Mesenteric fat pad (tissue), 1 donor: ENCODE data around the gene FLT1. TPM values are rescaled to one million over a fixed set of nuclear protein-coding genes. Genes with fewer than 3 reads are reported as not detected.

ENCODE experiments used
- DNase-seq: peaks from one replicate; pipeline ENCODE4 v3.0.0-alpha.2; 2020; ENCODE audit warnings: low spot score
- total RNA-seq: library from RNA; stranded (reverse); fragmentation: NEBNext Ultra II Directional; extraction: Animal tissue kit (Norgen Biotek cat#: 25700); gene quantifications from one replicate; pipeline ENCODE4 v1.2.1, GENCODE V29; 2021
- donor health status: DM: yes; HTN: yes; CAD: no.

FLT1 gene
- total RNA-seq, 1 donor from 2014 or later: 65.9 TPM

DNA sequence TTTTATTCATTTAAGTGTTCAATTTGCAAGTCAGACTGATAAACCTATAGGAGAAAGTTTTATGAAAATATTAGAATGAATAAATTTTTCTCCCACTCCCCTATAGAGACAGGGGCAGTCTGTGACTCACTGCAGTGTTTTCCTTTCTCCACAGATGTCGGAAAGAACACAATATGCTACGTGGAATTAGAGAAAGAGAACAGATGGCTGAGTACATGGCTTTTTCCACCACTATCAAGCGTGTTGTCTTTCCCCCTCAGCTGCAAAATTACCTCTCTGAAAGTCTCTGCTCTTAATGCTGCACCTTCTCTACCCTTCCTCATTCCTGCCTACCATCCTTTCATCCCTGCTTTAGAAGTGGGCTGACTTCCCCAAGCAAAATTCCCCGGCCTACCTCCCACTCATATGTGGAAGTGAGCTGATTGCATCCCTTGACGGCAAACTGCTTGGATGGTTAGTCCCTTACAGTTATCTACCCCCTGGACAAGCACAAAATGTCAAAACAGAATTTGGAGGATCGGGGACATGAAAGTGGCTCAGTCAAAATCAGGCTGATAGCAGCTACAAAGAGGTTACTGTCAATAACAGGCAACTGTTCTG is 30.0 kb downstream of the FLT1 start:
- DNase-seq: no peak

DNA sequence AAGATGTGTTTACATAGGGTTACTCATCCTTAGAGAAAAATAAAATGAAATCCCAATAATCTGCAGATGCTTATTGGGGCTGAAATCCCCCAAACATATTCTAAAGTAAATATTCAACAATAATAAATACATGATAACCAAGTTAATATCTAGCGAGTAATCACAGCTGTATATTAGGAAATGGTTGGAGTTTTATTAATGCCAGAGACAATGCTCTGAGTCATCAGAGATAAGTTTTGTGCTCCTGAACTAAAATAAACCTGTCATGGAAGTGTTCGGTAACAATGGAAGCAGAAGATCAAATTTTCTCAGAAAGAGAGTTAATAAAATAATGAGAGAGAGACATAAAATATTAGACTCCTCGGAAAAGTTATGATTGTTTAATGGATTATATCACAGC is 31.4 kb downstream of the FLT1 start:
- DNase-seq: no peak

DNA sequence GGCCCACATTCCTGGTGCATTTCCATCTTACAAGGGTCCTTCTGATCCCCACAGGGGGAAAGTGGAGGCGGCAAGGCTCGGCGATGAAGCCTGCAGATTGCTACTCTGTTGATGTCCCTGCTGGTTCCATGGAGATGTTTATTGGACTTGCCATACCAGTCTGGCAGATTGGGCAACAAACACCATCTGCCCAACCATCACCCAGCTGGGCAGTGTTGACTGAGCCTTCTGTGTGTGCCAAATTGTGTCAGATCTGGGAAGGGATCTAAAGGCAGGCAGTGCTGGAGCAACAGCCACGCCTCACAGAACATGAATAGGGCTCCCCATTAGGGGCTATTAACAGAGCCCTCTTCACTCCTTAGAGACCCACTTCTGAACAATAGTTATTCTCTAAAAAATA is 35.0 kb downstream of the FLT1 start:
- no peak for DNase-seq

DNA sequence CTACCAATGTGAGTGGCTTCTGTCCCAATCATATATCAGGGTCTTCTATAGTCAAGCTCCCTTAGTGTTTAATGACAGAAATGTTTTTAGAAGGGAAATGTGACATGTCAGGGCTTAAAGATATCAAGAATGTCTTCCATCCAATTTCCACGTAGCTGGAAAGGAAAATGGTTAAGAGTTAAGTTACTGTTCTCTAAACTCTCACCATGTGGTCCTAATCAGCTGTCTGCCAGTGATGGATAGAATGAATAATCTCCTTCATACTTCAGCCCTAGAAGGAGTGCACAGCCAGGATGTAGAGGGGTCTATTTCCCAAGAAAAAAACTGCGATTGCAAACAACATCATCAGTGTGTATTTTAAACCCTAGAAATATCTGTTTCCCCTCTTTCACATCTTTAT is 36.3 kb downstream of the FLT1 start:
- no peak for DNase-seq

DNA sequence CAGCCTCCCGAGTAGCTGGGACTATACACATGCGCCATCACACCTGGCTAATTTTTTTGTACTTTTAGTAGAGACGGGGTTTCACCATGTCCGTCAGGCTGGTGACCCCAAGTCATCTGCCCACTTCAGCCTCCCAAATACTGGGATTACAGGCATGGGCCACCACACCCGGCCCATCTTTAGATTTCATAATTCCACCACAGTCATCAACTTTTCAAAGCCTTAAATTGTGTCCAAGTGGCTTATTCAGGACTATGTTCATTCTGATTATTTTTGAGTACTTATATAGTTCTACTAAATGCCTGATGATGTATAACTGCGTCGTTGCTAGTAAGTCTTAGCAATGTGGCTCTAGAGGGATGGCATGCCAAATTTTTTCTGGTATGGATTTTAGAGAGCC is 36.9 kb downstream of the FLT1 start:
- DNase-seq: no peak

DNA sequence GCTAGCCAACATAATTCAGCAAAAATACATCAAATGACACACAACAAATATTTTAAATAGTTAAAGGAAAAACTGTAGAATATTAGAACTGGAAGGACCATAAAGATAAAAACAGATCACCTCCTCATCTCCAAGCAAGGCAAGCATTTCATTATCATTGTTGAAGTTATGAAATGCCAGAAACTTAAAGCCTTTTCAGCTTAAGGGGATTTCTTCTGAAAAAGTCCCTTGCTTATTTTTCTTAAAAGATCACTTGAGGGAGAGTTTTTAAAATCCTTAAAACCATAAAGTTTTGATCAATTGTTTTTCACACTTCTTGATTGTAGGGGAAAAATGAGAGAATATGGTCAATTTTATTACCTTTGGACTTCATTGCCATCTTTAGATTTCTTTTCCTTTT is 37.4 kb downstream of the FLT1 start:
- no peak for DNase-seq

DNA sequence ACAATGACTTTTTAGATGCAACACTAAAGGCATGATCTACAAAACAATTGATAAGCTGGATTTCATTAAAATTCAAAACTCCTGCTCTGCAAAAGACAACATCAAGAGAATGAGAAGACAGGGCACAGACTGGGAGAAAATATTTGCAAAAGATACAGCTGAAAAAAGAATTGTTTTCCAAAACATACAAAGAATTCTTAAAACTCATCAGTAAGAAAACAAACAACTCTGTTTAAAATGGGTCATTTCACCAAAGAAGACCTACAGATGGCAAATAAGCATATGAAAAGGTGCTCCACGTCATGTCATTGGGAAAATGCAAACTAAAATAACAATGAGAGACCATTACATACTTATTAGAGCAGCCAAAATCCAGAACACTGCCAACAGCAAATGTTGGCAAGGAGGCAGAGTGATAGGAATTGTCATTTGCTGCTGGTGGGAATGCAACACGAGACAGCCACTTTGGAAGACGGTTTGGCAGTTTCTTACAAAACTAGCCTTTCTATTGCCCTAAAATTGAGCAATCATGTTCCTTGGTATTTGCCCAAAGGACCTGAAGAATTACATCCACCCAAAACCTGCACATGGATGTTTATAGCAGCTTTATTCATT is 39.2 kb downstream of the FLT1 start:
- DNase-seq: no peak

DNA sequence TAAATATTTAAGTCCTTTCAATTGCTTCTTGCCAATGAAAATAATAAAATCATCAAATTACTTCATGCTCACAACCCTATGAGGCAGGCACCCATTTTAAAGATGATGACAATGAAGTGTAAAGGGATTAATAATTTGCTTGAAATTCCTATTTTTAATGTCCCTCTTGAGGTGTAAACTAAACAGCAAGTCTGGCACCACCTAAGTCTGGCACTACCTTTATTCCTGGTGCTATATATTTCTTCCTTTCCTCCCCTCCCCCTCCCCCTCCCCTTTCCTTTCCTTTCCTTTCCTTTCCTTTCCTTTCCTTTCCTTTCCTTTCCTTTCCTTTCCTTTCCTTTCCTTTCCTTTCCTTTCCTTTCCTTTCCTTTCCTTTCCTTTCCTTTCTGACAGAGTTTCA is 42.2 kb downstream of the FLT1 start:
- no peak for DNase-seq

DNA sequence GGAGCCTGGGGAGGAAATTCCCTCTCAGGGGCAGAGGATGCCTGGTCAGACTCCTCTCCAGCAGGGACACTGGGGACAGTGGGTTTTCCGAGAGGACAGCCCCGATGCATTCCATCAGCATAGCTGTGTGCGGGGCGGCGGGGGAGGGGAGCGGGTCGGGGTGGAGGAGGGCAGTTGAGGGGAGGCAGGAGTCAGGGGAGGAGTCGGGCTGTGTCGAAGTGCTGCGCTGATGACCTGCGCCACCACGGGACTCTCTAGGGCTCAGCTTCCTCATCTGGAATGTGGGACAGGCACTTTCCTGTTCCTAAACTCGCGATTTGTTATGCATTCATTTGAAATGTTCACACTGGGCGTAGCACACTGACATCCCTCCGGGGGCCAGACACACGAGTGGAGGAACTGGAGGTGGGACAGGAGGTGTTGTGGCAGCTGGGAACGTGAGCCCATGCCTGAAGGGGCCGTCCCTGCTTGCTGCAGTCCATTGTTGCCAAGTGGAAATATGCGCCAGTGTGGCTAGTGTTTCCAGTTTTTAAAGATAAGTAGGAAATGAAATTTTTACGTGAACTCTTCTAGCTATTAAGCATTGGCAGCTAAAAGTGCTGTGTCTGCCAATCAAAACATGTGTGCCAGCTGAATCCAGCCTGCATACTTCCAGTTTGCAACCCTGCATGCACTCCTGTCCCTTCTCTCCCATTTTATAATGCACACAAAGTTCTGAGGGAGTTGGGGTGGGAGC is 43.3 kb downstream of the FLT1 start:
- DNase-seq: no peak

DNA sequence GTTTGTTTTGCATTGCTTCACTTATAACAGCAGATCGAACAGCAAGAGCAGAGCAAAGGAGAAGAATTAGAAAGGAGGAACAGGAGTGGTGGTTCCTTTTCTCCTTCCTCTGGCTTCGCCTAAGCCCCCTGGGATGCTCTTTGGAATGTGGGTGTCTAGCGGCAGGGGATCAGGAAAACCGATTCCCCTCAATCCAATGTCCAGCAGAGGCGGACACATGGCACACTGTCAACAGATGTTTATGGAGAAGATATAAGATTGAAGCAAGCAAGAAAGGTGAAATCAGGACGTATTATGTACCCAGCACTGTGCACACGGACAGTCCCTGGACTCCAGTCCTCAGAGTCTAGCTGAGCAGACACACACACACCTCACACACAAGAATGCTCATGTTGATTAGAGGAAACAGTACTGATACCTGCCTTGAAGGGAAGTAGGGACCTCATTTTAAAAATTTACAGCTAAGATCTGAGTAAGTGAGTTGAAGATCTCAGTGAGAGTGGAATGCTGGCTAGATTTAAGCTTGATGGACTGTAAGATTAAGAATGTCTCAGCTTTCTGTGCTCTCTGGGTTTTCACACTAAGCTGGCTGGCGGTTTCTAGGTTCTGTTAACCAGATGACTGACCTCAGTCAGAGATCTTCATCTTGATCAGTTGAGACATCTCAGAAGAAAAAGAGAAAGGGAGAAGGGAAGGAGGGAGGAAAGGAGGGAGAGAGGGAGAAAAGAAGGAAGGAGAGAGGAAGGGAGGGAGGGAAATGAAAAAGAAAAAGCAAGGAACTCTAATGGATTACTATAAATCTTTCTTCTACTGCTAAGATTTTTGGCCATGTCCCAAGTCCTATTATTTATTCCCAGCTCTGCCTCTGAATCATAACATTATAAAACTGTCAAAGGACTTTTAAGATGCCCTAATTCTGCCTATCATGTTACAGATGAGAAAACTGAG is 44.8 kb downstream of the FLT1 start:
- DNase-seq: no peak

DNA sequence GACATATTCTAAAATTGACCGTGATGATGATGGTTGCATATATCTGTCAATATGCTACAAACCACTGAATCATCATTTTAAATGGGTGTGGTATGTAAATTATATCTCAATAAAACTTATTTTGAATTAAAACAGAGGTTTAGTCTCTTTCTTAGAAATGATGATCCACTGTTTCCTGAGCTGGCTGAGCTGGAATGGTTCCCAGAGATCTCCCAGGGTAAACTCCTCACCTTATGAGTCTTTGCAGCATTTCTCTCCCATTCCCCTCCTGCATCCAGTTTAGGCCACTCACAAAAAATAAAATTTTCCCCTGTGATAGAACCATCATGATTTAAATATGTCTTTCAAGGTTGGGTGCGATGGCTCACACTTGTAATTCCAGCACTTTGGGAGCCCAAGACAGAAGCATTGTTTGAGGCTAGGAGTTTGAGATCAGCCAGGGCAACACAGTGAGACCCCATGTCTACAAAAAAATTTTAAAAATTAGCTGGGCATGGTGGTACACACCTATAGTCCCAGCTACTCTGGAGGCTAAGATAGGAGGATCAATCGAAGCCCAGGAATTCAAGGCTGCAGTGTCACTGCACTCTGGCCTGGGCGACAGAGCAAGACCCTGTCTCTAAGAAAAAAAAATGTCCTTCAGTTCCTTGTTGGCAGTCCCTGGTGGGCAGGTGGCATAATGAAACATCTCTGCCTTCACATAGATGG is 46.1 kb downstream of the FLT1 start:
- DNase-seq: no peak

DNA sequence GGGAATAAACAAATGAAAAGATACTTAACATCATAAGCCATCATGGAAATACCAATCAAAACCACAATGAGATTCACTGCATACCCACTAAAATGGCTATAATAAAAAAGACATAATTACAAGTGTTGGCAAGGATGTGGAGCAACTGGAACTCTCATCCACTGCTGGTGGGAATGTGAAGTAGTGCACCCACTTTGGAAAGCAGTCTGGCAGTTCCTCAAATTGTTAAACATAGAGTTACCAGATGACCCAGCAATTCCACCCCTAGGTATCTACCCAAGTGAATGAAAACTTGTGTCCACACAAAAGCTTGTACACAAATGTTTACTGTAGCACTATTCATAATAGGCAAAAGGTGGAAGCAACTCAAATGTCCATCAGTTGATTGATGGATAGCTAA is 46.9 kb downstream of the FLT1 start:
- DNase-seq: no peak

DNA sequence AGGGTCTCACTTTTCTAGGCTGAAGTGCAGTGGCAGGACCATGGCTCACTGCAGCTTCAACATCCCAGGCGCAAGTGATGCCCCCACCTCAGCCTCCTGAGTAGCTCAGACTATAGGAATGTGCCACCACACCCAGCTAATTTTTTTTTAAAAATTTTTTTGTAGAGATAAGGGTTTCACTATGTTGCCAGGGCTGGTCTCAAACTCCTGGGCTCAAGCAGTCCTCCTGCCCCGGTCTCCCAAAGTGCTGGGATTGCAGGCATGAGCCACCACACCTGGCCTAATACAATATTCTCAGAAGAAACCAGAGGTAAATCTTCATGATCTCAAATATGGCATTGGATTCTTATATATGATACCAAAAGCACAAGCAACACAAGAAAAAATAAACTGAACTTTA is 47.7 kb downstream of the FLT1 start:
- no peak for DNase-seq

DNA sequence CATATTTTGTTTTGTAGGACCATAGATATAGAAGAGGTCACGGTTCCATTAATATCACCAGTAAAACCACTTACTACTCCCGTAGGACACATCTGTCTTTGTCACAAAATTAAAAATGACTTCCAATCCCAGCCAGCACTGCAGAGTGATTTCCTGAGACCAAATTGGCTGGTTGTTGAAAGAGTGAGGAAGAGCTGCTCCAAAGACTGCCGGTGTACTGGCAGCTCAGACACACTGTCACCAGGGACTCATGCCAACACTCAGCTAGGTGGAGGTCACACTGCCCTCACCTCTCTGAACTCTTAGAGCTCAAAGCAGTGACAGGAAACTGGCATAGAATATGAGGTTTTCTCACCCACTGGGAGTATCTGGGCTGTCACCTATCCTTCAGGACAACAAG is 52.1 kb downstream of the FLT1 start:
- DNase-seq: no peak

DNA sequence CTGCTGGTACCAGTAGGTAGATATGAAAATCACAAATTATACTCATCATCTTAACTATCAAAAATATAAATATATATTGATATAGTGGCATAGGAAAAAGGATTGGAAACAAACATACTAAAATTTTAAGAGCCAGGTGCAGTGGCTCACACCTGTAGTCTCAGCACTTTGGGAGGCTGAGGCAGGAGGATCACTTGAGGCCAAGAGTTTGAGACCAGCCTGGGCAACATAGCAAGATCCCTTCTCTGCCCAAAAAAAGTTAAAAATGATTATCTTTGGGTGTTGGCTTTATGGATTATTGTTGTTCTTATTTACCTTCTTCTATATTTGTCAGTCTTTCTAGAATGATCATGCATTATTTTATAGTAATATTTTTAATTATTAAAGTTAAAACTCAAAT is 53.4 kb downstream of the FLT1 start:
- DNase-seq: no peak

DNA sequence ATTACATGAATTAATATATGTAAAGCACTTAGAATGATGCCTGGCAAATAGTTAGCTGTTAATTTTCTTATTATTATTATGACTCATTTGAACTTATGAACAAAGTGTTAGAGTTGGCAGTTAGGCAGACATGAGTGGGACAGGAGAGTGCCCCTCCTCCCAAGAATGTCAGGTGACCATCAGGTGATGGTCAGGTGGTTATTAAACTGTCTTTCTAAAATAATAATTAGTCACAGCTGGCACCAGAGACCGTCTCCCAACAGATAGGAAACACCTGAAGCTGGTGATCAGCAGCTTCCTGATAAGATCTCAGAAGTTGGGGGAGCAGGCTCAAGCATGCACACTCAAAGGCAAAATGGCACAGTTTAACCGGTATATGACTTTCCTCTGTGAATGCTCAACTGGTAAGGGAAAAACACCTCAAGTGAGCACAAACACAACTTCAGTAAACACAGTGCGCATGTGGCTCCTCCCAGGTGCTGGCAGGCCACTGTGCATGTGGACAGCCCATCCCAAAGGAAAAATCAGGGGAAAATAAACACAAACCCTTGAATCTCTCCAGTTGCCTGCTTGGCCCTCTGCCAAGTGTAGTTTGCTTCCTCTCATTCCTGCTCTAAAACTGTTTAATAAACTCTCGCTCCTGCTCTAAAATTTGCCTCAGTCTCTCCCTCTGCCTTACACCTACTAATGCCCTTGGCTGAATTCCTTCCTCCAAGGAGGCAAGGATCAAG is 54.0 kb downstream of the FLT1 start:
- no peak for DNase-seq

DNA sequence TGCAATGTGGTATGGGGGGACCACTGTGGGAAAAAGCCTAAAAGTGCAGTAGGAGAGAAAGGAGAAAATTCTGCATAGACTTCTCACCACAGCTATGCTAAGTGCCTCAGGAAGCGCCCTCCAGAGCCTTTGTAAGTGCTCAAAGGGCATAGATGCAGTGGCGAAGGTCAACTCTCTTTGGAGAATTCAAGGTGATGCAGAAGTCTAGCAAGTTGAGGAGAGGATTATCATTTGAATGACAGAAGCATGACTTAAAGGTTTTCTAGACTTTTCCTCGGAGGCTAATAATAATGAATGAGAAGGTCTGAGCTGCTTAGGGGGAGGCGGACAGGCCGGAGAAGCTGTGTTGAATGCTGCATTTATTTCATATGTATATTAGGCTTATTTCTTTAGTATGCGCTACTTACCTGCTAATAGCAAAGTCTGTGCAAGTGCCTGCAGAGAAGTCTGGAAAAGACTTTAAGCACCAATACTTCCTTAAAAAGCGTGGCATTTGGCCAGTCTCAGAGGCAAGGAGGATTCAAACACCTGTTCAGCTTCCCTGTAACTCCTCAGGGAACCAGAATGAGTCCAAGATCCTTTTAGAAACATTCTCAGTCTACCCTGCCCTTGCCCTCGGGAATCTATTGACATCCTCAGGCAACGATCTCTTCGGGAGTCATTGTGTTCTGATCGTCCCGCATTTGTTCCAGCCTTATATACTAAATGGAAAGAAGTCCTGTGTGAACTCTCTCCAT is 56.2 kb downstream of the FLT1 start:
- DNase-seq: no peak

DNA sequence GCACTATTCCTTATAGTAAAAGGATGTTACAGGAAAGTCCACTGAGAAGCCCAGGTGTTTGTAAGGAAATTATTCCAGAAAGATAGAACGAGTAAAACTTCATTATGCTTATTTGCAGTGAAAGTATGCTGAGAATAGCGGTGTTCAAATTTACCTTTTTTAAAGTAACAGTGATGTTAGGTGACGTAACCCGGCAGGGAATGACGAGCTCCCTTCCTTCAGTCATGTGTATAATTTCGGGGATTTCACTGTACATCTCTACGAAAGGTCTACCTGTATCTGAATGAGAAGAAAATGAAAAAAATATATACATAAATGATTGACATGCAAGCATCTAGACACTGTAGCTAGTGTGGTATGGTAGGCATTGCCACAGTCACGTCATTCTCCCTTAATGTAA is 56.9 kb downstream of the FLT1 start:
- no peak for DNase-seq

DNA sequence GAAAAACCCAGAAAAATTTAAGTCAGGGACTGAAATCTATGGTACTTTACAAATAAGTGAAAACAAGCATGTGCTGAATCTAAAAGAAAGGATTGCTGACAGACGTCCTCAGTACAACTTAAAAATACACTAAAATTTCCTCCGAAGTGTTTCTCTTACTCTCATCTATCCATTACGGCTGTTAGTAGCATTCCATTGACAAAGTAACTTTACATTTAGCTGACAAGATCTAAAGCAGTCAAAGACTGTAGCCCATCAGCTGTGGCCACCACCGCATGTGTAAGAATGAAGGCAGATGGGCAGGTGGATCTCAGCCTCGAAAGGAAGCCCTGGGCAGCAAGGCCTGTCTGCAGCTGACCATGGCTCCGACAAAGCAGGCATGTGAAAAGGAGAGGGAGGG is 59.0 kb downstream of the FLT1 start:
- DNase-seq: no peak

DNA sequence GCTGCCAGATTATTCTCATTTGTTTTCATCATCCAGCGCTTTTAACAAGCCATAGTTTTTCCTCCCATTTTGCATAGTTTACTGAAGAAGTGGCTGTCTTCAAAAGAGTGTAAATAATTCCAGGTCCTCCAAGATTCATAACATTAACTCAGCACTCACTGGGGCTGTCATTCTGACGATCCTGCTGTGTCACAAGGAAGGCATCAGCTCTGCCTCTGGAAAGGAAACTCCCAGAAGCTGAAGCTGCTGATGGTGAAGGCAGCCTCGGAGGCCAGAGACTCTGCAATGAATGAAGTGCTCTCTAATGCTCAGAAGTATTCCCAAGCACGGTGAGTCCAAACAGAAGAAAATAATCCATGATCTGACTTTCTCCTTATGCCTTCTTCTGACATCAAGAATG is 60.0 kb downstream of the FLT1 start:
- no peak for DNase-seq
